H9 (cell line): Measurements from ENCODE around the gene UBFD1. TPM values are rescaled to one million over a fixed set of nuclear protein-coding genes. Genes with fewer than 3 reads are reported as not detected.

Experiments used
- DNase-seq: peaks from one replicate; pipeline ENCODE4 v3.0.0-alpha.2; 2017
- H2AFZ ChIP-seq: one replicate; pipeline ENCODE4 v1.6.1; 2013; ENCODE audit warnings: mild to moderate bottlenecking, low read length, control low read depth, moderate library complexity
- H2AK5ac ChIP-seq: 2 replicates; pipeline ENCODE4 v1.6.1; 2013; ENCODE audit warnings: low read length, control low read depth, mixed read lengths; ENCODE audit not compliant: insufficient read length
- H2BK120ac ChIP-seq: one replicate; pipeline ENCODE4 v1.6.1; 2013; ENCODE audit warnings: low read depth, mild to moderate bottlenecking, low read length, control low read depth, inconsistent platforms; ENCODE audit not compliant: poor library complexity, severe bottlenecking
- H2BK12ac ChIP-seq: 2 replicates; pipeline ENCODE4 v1.6.1; 2013; ENCODE audit warnings: low read length, control low read depth, mixed read lengths, low read depth; ENCODE audit not compliant: insufficient read length
- H2BK15ac ChIP-seq: 2 replicates; pipeline ENCODE4 v1.6.1; 2013; ENCODE audit warnings: low read depth, low read length, control low read depth
- H2BK20ac ChIP-seq: one replicate; pipeline ENCODE4 v1.6.1; 2013; ENCODE audit warnings: low read depth, mild to moderate bottlenecking, low read length, control low read depth, inconsistent platforms; ENCODE audit not compliant: poor library complexity, severe bottlenecking
- H2BK5ac ChIP-seq: 2 replicates; pipeline ENCODE4 v1.6.1; 2013; ENCODE audit warnings: low read length, control low read depth, mixed read lengths; ENCODE audit not compliant: insufficient read length
- H3K14ac ChIP-seq: 2 replicates; pipeline ENCODE4 v1.6.1; 2013; ENCODE audit warnings: low read length, control low read depth; ENCODE audit not compliant: insufficient read depth
- H3K18ac ChIP-seq: 2 replicates; pipeline ENCODE4 v1.6.1; 2013; ENCODE audit warnings: low read depth, mild to moderate bottlenecking, mixed read lengths, low read length, control low read depth; ENCODE audit not compliant: insufficient read length
- H3K23ac ChIP-seq: 2 replicates; pipeline ENCODE4 v1.6.1; 2013; ENCODE audit warnings: low read length, control low read depth, mixed read lengths, low read depth; ENCODE audit not compliant: insufficient read length
- H3K23me2 ChIP-seq: 2 replicates; pipeline ENCODE4 v1.6.1; 2013; ENCODE audit warnings: low read depth, mild to moderate bottlenecking, mixed read lengths, low read length, control low read depth; ENCODE audit not compliant: insufficient read length, poor library complexity, severe bottlenecking
- H3K27ac ChIP-seq: 2 replicates; pipeline ENCODE4 v1.5.1; 2013; ENCODE audit warnings: low read length, control low read depth, mixed read lengths, low read depth; ENCODE audit not compliant: insufficient read length
- H3K27me3 ChIP-seq: 2 replicates; pipeline ENCODE4 v1.6.1; 2013; ENCODE audit warnings: low read length, control low read depth, inconsistent platforms; ENCODE audit not compliant: insufficient read depth
- H3K4ac ChIP-seq: 2 replicates; pipeline ENCODE4 v1.6.1; 2013; ENCODE audit warnings: low read depth, mild to moderate bottlenecking, control low read depth, inconsistent platforms, low read length, moderate library complexity
- H3K4me1 ChIP-seq: 2 replicates; pipeline ENCODE4 v1.6.1; 2013; ENCODE audit warnings: low read length, control low read depth, inconsistent platforms; ENCODE audit not compliant: insufficient read depth
- H3K4me2 ChIP-seq: 2 replicates; pipeline ENCODE4 v1.6.1; 2013; ENCODE audit warnings: low read length, control low read depth, mixed read lengths; ENCODE audit not compliant: insufficient read length, insufficient read depth
- H3K56ac ChIP-seq: 2 replicates; pipeline ENCODE4 v1.6.1; 2013; ENCODE audit warnings: low read depth, mild to moderate bottlenecking, mixed read lengths, low read length, control low read depth; ENCODE audit not compliant: insufficient read length
- H3K79me1 ChIP-seq: 2 replicates; pipeline ENCODE4 v1.6.1; 2013; ENCODE audit warnings: low read depth, mild to moderate bottlenecking, moderate library complexity, low read length, control low read depth, inconsistent platforms; ENCODE audit not compliant: insufficient read depth, poor library complexity, severe bottlenecking
- H3K79me2 ChIP-seq: 2 replicates; pipeline ENCODE4 v1.6.1; 2013; ENCODE audit warnings: low read length, control low read depth, inconsistent platforms; ENCODE audit not compliant: insufficient read depth
- H3K9ac ChIP-seq: 2 replicates; pipeline ENCODE4 v1.6.1; 2013; ENCODE audit warnings: low read length, control low read depth, mixed read lengths; ENCODE audit not compliant: insufficient read length; ENCODE audit errors: extremely low read depth
- H3K9me3 ChIP-seq: one replicate; pipeline ENCODE4 v1.6.1; 2013; ENCODE audit warnings: low read depth, low read length, inconsistent platforms; ENCODE audit not compliant: control insufficient read depth
- H3T11ph ChIP-seq: one replicate; pipeline ENCODE4 v1.6.1; 2013; ENCODE audit warnings: mild to moderate bottlenecking, low read length, control low read depth, inconsistent platforms
- H4K20me1 ChIP-seq: one replicate; pipeline ENCODE4 v1.6.1; 2013; ENCODE audit not compliant: control insufficient read depth, insufficient read length, insufficient read depth
- H4K5ac ChIP-seq: 2 replicates; pipeline ENCODE4 v1.6.1; 2013; ENCODE audit warnings: low read depth, mild to moderate bottlenecking, mixed read lengths, low read length, control low read depth; ENCODE audit not compliant: insufficient read length
- H4K8ac ChIP-seq: replicated peaks from 2 replicates; pipeline ENCODE4 v1.6.1; 2013; ENCODE audit warnings: low read length, control low read depth, mixed read lengths, low read depth; ENCODE audit not compliant: insufficient read length
- H4K91ac ChIP-seq: 2 replicates; pipeline ENCODE4 v1.6.1; 2013; ENCODE audit warnings: low read depth, mild to moderate bottlenecking, moderate library complexity, mixed read lengths, low read length, control low read depth; ENCODE audit not compliant: insufficient read length
- H3K27ac Mint-ChIP-seq, 3 experiments: 2 replicates in 2 of 3; 3 replicates in 1 of 3; pipeline ENCODE4 v1.8.0; 2020 to 2021; ENCODE audit warnings: mixed read lengths in 3 of 3, mild to moderate bottlenecking in 1 of 3, moderate library complexity in 1 of 3
- H3K27me3 Mint-ChIP-seq: 2 replicates; pipeline ENCODE4 v1.8.0; 2021; ENCODE audit warnings: low read depth, mild to moderate bottlenecking, moderate library complexity, mixed read lengths
- H3K36me3 Mint-ChIP-seq, 3 experiments: 2 replicates in 2 of 3; 3 replicates in 1 of 3; pipeline ENCODE4 v1.8.0; 2020 to 2021; ENCODE audit warnings: low read depth in 3 of 3, mixed read lengths in 3 of 3; ENCODE audit not compliant: insufficient read depth in 1 of 3
- H3K4me1 Mint-ChIP-seq, 2 experiments: 2 replicates each; pipeline ENCODE4 v1.8.0; 2020; ENCODE audit warnings: mixed read lengths in 2 of 2
- H3K4me3 Mint-ChIP-seq, 2 experiments: 2 replicates in 1 of 2; 3 replicates in 1 of 2; pipeline ENCODE4 v1.8.0; 2020 to 2021; ENCODE audit warnings: mild to moderate bottlenecking in 2 of 2, mixed read lengths in 2 of 2, moderate library complexity in 1 of 2
- H3K9me3 Mint-ChIP-seq, 2 experiments: 2 replicates in 1 of 2; 3 replicates in 1 of 2; pipeline ENCODE4 v1.8.0; 2020; ENCODE audit warnings: mild to moderate bottlenecking in 2 of 2, mixed read lengths in 2 of 2, moderate library complexity in 1 of 2
- CTCF ChIP-seq: fragments of 200-600 bp; sonication (generic); conservative IDR thresholded peaks from 3 replicates; pipeline ENCODE4 v1.8.0; 2021; ENCODE audit warnings: antibody characterized with exemption, mild to moderate bottlenecking
- WGBS: extraction: QIAGEN DNeasy Blood & Tissue Kit; methylation state at CpG from one replicate; pipeline ENCODE4 v1.1.7; 2013; ENCODE audit warnings: missing lambda C conversion rate, low lambda C conversion rate, mixed read lengths; ENCODE audit not compliant: insufficient read length; ENCODE audit errors: extremely low coverage; 5-methylcytosine and 5-hydroxymethylcytosine counted together
- total RNA-seq: library from RNA; stranded (reverse); gene quantifications from 2 replicates; pipeline ENCODE4 v1.2.1, GENCODE V29; 2021

UBFD1 gene
- total RNA-seq, 1 experiment from 2014 or later, result 107 TPM

GRCh38 chr16:23534868-23535860 lies 22.4 kb upstream of the UBFD1 start:
- H3K4me1 Mint-ChIP-seq, result no peaks in the 10 kb centered on the region
- H3K27ac Mint-ChIP-seq, result no peak overlapping the region
- Histone ChIP-seq H3K9me3 (no peaks in the 10 kb centered on the region), H2BK15ac (no peak overlapping the region), H3K4me1 (no peaks in the 10 kb centered on the region), H3K23ac (no peak overlapping the region), H4K5ac (no peak overlapping the region), H2BK12ac (no peak overlapping the region), H3K4ac (no peak overlapping the region), H2BK5ac (no peak overlapping the region), H2BK20ac (no peak overlapping the region), H3K4me2 (no peak overlapping the region), H3K79me2 (no peaks in the 10 kb centered on the region), H2AK5ac (no peak overlapping the region), H3K79me1 (no peaks in the 10 kb centered on the region), H3K27ac (no peak overlapping the region), H4K91ac (no peak overlapping the region), H3K9ac (no peak overlapping the region), H3T11ph (no peak overlapping the region), H3K23me2 (no peaks in the 10 kb centered on the region), H4K20me1 (no peaks in the 10 kb centered on the region), H4K8ac (no peak overlapping the region), H3K27me3 (no peaks in the 10 kb centered on the region), H2BK120ac (no peak overlapping the region), H3K14ac (no peak overlapping the region), H2AFZ (no peak overlapping the region), H3K56ac (no peak overlapping the region), H3K18ac (no peak overlapping the region)
- no peak for TF ChIP-seq CTCF
- H3K4me3 Mint-ChIP-seq, result no peak overlapping the region
- no peaks in the 10 kb centered on the region for H3K27me3 Mint-ChIP-seq
- H3K36me3 Mint-ChIP-seq, result peaks cover 27 to 81% (median 57%) of the 10 kb centered on the region in 3 experiments; a peak in 6 of 7 replicates
- H3K9me3 Mint-ChIP-seq, result no peaks in the 10 kb centered on the region
- no CpG with 5 or more reads among the region's 19 CpGs for WGBS
- DNase-seq, result no peak
